Astrocyte of the hippocampus (primary cell): ENCODE results near the gene SLC5A9.
"Not testable (repeated sequence)": the region's sequence is repeated elsewhere in the genome, so short reads cannot be mapped to it uniquely, and the experiment has no call there.

Experiments
- DNase-seq: peaks from one replicate; pipeline ENCODE4 v3.0.0; 2011; ENCODE audit warnings: low read depth, low spot score

SLC5A9 gene

GRCh38 chr1:48242141-48242736 is 19.7 kb downstream of the SLC5A9 start:
- DNase-seq = no peak

- no peak for DNase-seq
Measured at GRCh38 chr1:48245106-48245505, 22.6 kb downstream of the SLC5A9 start.

- DNase-seq = peak; percentile 63
Measured at GRCh38 chr1:48246727-48247126, 24.2 kb downstream of the SLC5A9 start.

- no peak for DNase-seq
Measured at GRCh38 chr1:48248356-48248755, 25.8 kb downstream of the SLC5A9 start.

GRCh38 chr1:48249868-48250267 is 27.4 kb downstream of the SLC5A9 start:
- DNase-seq = no peak

- DNase-seq = no peak
Measured at GRCh38 chr1:48250572-48250971, 28.1 kb downstream of the SLC5A9 start.

- no peak for DNase-seq
Measured at GRCh38 chr1:48251323-48251722, 28.8 kb downstream of the SLC5A9 start.

- no peak for DNase-seq
Measured at GRCh38 chr1:48251821-48252220, 29.3 kb downstream of the SLC5A9 start.

GRCh38 chr1:48254254-48254653 is 31.7 kb downstream of the SLC5A9 start:
- no peak for DNase-seq

GRCh38 chr1:48258106-48258505 is 35.6 kb downstream of the SLC5A9 start:
- no peak for DNase-seq

- DNase-seq = no peak
Measured at GRCh38 chr1:48261881-48262400, 39.4 kb downstream of the SLC5A9 start.

- no peak for DNase-seq
Measured at GRCh38 chr1:48263041-48263440, 40.5 kb downstream of the SLC5A9 start.

- peak; percentile 34 for DNase-seq
Measured at GRCh38 chr1:48266576-48266975, 44.1 kb downstream of the SLC5A9 start.

- not testable (repeated sequence) for DNase-seq
Measured at GRCh38 chr1:48277437-48277836, 54.9 kb downstream of the SLC5A9 start.

- DNase-seq = not testable (repeated sequence)
Measured at GRCh38 chr1:48282329-48282728, 59.8 kb downstream of the SLC5A9 start.

- not testable (repeated sequence) for DNase-seq
Measured at GRCh38 chr1:48284696-48285420, 62.3 kb downstream of the SLC5A9 start.

- DNase-seq = no peak
Measured at GRCh38 chr1:48285525-48285924, 63.0 kb downstream of the SLC5A9 start.

GRCh38 chr1:48291421-48291820 is 68.9 kb downstream of the SLC5A9 start:
- DNase-seq = no peak

- no peak for DNase-seq
Measured at GRCh38 chr1:48292706-48293105, 70.2 kb downstream of the SLC5A9 start.

GRCh38 chr1:48294094-48294493 is 71.6 kb downstream of the SLC5A9 start:
- DNase-seq = not testable (repeated sequence)

GRCh38 chr1:48294656-48295055 is 72.1 kb downstream of the SLC5A9 start:
- DNase-seq = no peak
